Nephron progenitor cell (in vitro differentiated cells): ENCODE results near the gene SPTB.
A peak's percentile ranks its signal among the peaks of the same experiment; 100 is the strongest.

ENCODE experiments used
- DNase-seq: peaks from one replicate; pipeline ENCODE4 v3.0.0; 2021
- H3K27ac Mint-ChIP-seq: 2 replicates; pipeline ENCODE4 v1.8.0; 2021; ENCODE audit warnings: mild to moderate bottlenecking, moderate library complexity, mixed read lengths
- H3K27me3 Mint-ChIP-seq: 2 replicates; pipeline ENCODE4 v1.8.0; 2021; ENCODE audit warnings: mild to moderate bottlenecking, low read depth, mixed read lengths; ENCODE audit not compliant: poor library complexity
- H3K36me3 Mint-ChIP-seq: 2 replicates; pipeline ENCODE4 v1.8.0; 2021; ENCODE audit warnings: low read depth, mixed read lengths
- H3K4me1 Mint-ChIP-seq: 2 replicates; pipeline ENCODE4 v1.8.0; 2021; ENCODE audit warnings: mixed read lengths
- H3K4me3 Mint-ChIP-seq: 2 replicates; pipeline ENCODE4 v1.8.0; 2021; ENCODE audit warnings: mild to moderate bottlenecking, moderate library complexity, mixed read lengths
- H3K9me3 Mint-ChIP-seq: 2 replicates; pipeline ENCODE4 v1.8.0; 2021; ENCODE audit warnings: mild to moderate bottlenecking, moderate library complexity, mixed read lengths
- CTCF ChIP-seq: fragments of 200-600 bp; sonication (generic); IDR thresholded peaks from 2 replicates; pipeline ENCODE4 v1.5.0; 2021; ENCODE audit warnings: antibody characterized with exemption

The SPTB gene

GRCh38 chr14:64816221-64816783 lies 63.4 kb downstream of the SPTB start:
- no peaks in the 10 kb centered on the region for H3K36me3 Mint-ChIP-seq
- no peak overlapping the region for H3K27ac Mint-ChIP-seq
- DNase-seq: no peak
- H3K4me3 Mint-ChIP-seq: no peak overlapping the region
- peaks cover 54% of the 10 kb centered on the region for H3K27me3 Mint-ChIP-seq
- H3K9me3 Mint-ChIP-seq: no peaks in the 10 kb centered on the region
- no peak for TF ChIP-seq CTCF
- H3K4me1 Mint-ChIP-seq: peaks cover 6% of the 10 kb centered on the region

- no peaks in the 10 kb centered on the region for H3K36me3 Mint-ChIP-seq
- H3K27ac Mint-ChIP-seq: no peak overlapping the region
- no peak for DNase-seq
- no peak for TF ChIP-seq CTCF
- peaks cover 63% of the 10 kb centered on the region for H3K27me3 Mint-ChIP-seq
- no peaks in the 10 kb centered on the region for H3K9me3 Mint-ChIP-seq
- H3K4me1 Mint-ChIP-seq: no peaks in the 10 kb centered on the region
- H3K4me3 Mint-ChIP-seq: no peak overlapping the region
Measured at GRCh38 chr14:64815257-64815656, 64.5 kb downstream of the SPTB start.

GRCh38 chr14:64812412-64812811 lies 67.3 kb downstream of the SPTB start:
- H3K4me3 Mint-ChIP-seq: no peak overlapping the region
- peak; percentile 36 for DNase-seq

GRCh38 chr14:64811676-64812075 lies 68.0 kb downstream of the SPTB start:
- no peak for TF ChIP-seq CTCF
- DNase-seq: no peak
- Mint-ChIP-seq H3K36me3 (no peaks in the 10 kb centered on the region), H3K4me3 (no peak overlapping the region), H3K4me1 (no peaks in the 10 kb centered on the region), H3K27ac (no peak overlapping the region), H3K27me3 (peaks cover 45% of the 10 kb centered on the region), H3K9me3 (no peaks in the 10 kb centered on the region)

More at GRCh38 chr14:64812412-64812811, 67.3 kb downstream of the SPTB start:
- H3K4me1 Mint-ChIP-seq: no peaks in the 10 kb centered on the region
- H3K27me3 Mint-ChIP-seq: peaks cover 43% of the 10 kb centered on the region
- no peaks in the 10 kb centered on the region for H3K9me3 Mint-ChIP-seq
- no peaks in the 10 kb centered on the region for H3K36me3 Mint-ChIP-seq
- no peak for TF ChIP-seq CTCF
- no peak overlapping the region for H3K27ac Mint-ChIP-seq

GRCh38 chr14:64808449-64808848 lies 71.3 kb downstream of the SPTB start:
- Mint-ChIP-seq H3K27ac (no peak overlapping the region), H3K27me3 (peaks cover 44% of the 10 kb centered on the region), H3K36me3 (no peaks in the 10 kb centered on the region), H3K9me3 (no peaks in the 10 kb centered on the region), H3K4me1 (no peaks in the 10 kb centered on the region), H3K4me3 (no peak overlapping the region)
- no peak for TF ChIP-seq CTCF
- DNase-seq: no peak

- Mint-ChIP-seq H3K4me1 (no peaks in the 10 kb centered on the region), H3K36me3 (no peaks in the 10 kb centered on the region), H3K9me3 (no peaks in the 10 kb centered on the region), H3K4me3 (no peak overlapping the region), H3K27ac (no peak overlapping the region), H3K27me3 (peaks cover 36% of the 10 kb centered on the region)
- DNase-seq: no peak
- no peak for TF ChIP-seq CTCF
Measured at GRCh38 chr14:64807551-64807950, 72.2 kb downstream of the SPTB start.
